HG03039 (cell line): ENCODE data around the gene SMG6.
"Not testable (repeated sequence)": the region's sequence is repeated elsewhere in the genome, so short reads cannot be mapped to it uniquely, and the experiment has no call there.

ENCODE experiments used
- ATAC-seq: cut with Tn5 transposase; IDR thresholded peaks from one replicate; pipeline ENCODE4 v1.9.1; 2021; ENCODE audit warnings: mild to moderate bottlenecking, moderate library complexity; ENCODE audit not compliant: unreplicated experiment

Gene SMG6

DNA sequence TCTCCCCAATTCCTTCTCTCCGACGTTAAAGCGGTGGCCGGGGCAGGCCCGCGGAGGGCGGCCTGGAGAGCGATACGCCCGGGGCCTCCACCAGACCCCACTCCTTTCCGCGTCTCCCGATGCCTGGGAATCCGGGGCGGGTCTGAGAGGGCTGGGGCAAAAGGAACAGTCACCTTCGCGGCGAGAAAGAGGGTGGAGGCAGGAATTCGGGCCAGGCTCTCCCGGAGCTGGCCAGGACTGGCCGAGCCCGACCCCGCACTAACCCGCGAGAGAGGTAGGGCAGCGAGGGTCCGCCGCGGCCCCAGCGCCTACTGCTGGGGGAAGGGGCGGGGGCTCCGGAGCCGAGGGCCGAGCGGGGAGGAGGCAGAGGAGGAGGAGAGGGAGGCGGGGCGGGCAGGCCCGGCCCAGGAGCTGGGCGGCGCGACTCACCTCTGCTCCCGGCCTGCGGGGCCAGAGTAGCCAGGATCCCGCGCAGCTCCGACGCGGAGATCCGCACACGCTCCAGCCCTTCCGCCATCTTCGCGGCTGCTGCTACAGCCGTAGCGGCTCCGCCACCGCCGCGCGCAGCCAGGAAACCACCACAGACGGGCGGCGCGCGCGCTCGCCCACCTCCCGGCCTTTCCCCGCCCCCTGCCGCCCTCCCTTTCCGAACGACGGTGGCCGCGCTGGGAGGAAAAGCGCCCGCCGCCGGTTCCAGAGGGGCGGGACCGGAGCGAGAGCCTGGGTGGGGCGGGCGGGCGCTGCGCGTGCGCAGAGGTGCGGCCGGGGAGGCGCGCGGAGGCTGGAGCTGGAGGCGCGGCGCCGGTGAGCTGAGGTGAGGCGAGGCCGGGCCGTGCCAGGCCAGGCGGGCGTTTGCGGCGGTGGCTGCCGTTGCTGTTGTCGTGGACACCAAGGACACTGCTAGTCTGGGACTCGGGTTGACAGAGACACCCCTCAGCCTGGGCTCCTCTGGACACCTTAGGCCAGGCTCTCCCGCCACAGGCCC lies at the start of gene SMG6, which contains the start of gene SRR:
Gene SMG6, minus strand, starts transcription at position 582 of the 985 bp plus-strand sequence. Its CDS starts 65 bp downstream, at position 517.
Gene SRR, plus strand, starts transcription at position 747 of the 985 bp plus-strand sequence. CDS start 11,611 bp downstream, outside the sequence.
- peak; percentile 75 for ATAC-seq

DNA sequence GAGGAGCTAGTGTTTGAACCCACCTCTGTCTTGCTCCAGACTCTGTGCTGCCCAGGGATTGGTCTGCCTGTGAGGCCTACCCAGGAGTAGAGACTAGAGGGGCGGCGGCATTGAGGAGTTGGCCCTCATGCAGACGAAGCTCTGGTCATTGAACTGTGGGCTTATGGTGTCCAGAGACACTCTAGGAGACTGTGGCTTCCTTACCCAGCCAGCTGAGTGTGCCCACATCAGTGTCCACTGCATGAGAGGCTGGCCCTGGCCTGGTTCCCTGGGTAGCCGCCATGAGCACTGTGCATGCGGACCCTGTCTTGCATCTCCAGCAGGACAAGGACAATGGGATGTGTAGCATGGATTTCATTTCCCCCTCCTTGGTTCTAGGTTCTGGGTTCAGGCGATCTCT lies 47.7 kb upstream of the SMG6 start:
- no peak for ATAC-seq

DNA sequence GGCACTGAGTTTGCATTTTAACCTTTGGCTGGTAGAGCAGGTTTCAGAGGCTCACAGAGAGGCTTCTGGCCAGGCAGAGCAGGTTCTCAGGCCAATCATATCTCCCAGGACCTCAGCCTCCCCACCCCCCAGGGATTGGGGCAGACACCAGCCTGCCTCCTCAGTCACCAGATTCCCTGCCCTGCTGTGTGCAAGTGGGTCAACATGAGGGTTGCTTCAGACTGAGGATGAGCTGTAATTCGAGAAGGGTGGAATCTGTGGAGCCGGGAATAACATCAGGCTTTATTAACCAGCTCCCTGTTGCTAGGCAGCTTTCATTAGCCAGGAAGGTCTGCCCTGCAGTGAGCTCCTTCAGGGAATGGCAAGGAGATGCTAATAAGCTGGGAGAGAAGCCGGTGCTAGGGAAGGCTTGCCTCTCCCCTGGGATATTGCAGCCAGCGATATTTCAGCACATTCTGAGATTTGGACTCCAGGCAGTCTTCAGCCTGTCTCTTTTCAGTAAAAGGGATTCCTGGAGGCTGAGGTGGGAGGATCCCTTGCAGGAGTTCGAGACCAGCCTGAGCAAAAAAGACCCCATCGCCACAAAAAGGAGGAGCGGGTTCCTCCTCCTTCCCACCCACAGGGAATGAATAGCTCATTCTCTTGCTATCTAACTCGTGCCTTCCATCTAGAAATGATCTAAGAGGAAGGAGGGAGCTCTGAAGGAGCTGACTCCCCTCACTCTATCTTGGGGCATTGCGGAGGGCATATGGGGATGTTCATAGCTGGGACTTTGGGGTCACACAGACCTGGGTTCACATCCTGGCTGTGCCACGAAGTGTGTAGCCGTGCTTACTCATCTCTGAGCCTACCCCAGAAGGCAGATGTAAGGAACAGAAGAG lies 44.5 kb upstream of the SMG6 start:
- ATAC-seq, result no peak

DNA sequence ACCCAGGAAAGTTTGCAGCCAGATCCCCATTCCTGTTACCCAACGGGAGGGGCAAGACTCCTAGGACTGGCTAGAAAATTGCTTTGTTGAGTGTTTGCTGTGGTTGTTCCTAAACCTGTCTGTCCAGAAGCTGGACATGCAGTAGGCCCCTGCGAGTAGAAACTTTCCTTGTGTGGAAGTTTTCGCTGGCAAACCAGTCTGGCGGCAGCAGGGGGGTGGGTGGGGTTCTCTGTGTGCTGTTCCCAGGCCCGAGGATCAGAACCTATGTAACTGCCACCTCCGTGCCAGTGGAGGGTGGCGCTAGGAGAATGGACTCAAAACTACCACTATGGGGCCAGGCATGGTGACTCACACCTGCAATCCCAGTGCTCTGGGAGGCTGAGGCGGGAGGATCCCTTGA lies 42.9 kb upstream of the SMG6 start:
- no peak for ATAC-seq

DNA sequence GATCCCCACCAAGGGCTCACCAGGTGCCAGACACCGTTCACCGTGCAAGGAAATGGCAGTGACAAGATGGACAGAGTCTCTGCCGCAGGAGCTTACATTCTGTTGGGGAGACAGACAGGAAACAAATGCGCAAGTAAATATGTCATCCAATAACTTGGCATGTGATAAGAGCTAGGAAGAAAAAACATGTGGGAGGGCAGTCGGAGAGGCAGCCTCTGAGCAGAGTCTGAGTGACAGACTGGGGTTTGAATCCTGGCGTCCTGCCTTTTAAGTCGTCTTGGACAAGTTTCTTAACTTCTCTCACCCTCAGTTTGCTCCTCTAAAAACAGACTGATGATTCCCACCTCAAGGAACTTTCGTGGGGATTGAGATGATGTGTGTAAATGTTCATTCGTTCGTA lies 40.9 kb upstream of the SMG6 start:
- ATAC-seq, result no peak

DNA sequence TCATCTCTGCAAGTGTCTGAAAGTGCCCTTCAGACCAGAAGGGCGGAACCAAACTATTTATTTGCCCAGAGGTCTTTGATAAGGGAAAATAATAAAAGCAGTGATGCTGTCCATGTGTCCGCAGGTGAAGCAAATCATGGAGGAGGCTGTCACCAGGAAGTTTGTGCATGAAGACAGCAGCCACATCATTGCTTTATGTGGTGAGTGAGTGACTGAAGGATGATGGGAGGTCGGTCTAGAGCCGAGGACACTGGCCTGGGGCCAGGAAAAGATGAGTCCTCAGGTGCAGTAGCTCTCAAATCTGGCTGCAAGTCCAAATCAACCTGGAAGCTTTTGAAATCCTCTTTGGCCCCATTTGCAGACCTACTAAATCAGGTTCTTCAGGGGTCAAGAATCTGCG lies 39.8 kb upstream of the SMG6 start:
- no peak for ATAC-seq

DNA sequence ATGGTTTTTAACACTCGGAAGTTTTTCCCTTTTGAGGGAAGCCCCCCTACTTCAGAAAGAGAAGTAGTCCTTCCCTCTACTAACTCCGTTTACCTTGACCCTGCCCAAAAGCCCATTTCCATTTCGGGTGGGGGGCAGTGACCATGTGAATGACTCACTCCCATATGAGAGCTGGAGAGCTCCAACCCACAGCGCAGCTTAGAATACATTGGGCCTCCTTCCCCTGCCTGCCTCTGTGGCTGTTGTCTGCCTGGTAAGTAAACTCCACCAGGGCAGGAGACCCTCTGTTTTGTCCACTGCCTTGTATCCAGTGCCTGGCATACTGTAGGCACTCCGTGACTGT lies 34.7 kb upstream of the SMG6 start:
- ATAC-seq, result no peak

DNA sequence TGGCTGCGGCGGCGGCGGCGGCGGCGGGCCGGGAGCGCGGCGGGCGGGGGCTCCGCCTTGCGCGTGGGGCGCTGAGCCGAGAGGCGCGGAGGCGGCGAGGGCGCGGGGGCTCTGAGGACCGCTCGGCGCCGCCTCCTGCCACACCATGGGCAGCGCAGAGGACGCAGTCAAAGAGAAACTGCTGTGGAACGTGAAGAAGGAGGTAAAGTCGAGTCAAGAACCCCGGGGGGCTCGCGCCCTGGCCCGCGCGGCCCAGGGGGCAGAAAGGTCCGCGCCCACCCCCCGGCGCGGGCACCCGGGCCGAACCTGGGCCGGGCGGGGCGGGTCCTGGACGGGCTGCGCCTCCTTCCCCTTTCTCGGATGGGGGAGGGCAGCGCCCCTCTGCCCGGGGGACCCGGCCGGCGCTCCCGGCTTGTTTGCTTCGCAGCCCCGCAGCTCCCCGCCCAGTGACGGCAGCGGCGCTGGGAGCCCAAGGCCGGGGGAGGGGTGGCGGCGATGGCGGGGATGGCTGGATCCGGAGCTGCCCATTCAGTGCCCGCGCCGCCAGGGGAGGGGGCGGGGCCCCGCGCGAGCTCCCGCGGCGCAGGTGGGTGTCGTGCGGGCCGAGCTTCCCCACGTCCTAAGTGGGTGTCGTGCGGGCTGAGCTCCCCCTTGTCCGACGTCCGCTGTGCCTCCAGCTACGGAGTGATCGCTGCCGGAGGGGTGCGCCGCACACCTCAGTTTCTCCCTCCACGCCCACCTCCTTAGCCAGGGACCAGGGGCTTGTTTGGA lies 34.1 kb upstream of the SMG6 start:
- ATAC-seq, result no peak

DNA sequence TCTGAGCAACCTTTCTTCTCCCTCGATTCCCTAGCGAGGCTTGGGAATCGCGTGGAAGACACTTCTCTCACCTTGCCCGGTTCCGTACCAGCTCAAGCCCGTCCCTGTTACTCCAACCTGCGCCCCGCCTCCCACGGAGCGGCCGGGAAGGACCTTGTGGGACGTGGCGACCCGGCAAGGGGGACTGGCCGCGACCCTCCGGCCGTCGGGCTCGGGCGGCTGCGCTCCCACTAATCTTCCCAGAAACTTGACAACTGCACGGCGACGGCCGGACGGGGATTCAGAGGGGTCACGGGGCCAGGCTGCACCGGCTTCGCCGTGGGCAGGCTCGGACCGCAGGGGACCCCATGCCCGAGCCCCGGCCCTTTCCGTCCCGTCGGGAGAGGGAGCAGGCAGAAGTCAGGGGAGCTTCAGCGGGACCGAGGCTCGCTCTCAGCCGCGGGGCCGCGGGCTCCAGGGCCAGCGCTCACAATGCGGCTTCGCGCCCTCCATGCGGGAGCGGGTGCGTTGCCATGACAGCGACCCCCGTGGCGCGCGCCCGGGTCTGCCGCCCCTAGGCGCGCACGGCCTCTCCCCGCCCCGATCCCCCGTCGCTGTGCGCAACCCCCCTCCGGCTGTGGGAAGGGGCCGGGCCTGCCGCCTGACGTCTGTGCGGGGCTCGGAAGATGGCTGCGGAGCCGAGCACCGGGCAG lies 33.4 kb upstream of the SMG6 start, which contains the start of gene SGSM2:
Gene SGSM2, plus strand, starts transcription at position 650 of the 692 bp plus-strand sequence. CDS start 188 bp downstream, outside the sequence.
- no peak for ATAC-seq

DNA sequence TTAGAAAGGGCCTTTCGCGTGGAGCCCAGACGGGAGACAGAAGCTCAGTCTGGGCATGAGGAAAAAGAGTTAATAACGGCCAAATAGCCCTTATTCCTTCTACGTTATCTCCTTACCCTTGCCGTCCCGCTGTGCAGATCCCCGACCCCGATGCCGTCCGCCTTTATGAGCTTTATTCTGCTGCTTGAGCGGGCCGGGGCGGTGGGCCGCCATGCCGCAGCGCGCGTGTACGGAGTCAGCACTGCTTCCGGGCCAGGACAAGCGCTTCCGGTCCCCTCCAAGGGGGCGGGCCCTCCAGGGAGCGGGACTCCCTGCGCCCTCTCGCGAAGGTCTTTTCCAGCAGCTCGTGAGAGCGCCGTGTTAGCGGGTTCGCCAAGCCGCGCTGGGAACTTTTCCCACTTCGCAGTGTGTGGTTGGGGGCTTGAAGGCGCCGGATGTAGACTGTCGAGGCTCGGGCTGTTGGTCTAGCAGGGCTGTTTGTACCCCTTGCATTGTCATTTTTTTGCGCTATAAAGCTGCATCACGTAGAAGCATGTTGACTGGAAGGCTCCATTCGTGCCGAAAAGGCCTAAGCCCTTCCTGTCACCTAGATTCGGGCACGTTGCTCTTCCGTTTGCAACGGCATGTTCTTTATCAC lies 32.7 kb upstream of the SMG6 start, which contains the start of gene TSR1:
Gene TSR1, minus strand, starts transcription at position 243 of the 637 bp plus-strand sequence. Its CDS starts 30 bp downstream, at position 213.
- ATAC-seq, result peak; percentile 77

DNA sequence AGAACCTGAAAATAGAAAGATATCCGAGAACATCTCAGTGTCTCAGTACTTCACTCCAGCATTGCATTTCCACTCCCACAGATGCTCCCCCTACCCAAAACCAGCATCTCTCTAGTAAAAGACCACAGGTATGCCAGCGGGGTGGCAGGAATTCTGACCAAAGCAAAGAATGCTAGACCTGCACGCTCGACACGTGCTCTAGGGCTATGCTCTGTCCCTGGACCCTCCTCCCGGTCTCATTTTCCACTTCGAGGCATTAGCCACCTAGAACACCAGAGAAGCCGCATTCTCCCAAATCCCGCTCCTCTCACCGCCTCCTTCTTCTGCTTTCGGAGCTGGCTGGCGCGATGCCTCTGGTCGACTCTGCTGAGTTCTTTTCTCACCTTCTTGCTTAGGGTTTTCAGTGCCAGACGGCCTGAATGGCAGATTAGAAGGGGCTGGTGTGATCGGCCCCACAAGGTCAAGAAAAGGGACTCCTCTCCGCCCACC lies 32.2 kb upstream of the SMG6 start:
- no peak for ATAC-seq

DNA sequence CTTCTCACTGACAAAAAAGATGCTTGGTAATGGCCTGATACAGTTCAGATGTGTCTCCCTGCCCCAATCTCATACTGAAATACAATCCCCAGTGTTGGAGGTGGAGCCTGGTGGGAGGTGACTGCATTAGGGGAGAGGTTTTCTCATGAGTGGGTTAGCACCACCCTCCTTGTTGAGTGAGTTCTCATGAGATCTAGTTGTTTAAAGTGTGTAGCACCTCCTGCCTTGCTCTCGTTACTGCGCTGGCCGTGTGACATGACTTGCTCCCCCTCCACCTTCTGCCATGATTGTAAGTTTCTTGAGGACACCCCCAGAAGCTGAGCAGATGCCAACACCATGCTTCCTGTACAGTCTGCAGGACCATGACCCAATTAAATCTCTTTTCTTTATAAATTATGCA lies 27.7 kb upstream of the SMG6 start:
- ATAC-seq, result no peak

DNA sequence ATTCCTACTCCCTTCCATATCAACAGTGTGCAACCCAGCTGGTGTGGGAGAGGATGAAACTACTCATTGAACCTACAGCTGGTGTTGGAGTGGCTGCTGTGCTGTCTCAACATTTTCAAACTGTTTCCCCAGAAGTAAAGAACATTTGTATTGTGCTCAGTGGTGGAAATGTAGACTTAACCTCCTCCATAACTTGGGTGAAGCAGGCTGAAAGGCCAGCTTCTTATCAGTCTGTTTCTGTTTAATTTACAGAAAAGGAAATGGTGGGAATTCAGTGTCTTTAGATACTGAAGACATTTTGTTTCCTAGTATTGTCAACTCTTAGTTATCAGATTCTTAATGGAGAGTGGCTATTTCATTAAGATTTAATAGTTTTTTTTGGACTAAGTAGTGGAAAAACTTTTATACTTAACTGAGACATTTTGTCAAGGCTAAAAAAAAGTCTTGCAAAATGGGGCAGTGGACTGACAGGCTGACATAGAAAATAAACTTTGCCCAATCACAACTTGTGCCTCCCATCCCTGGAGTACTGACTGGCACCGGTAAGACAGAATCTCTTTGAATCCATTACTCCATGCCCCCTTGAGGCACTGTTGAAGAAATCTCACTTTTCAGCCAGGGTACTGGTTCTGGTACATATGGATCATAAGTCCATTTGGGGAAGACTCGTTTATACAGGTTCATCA lies 20.2 kb upstream of the SMG6 start:
- no peak for ATAC-seq

DNA sequence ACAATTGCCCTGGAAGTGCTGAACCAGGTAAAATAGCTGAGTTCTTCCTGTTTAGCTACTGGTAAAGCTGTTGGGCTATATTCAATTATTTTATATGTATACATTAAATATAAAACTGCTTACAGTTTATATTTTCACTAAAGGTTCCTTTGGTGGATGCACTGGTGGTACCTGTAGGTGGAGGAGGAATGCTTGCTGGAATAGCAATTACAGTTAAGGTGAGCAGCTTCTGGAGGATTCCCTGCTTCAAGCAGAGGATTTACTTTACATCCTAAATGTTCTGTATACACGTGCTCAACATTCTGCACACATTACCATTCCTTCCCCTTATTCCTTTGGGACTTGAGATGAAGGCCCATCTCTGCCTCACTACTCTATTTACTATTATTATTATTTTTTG lies 17.8 kb upstream of the SMG6 start:
- no peak for ATAC-seq

DNA sequence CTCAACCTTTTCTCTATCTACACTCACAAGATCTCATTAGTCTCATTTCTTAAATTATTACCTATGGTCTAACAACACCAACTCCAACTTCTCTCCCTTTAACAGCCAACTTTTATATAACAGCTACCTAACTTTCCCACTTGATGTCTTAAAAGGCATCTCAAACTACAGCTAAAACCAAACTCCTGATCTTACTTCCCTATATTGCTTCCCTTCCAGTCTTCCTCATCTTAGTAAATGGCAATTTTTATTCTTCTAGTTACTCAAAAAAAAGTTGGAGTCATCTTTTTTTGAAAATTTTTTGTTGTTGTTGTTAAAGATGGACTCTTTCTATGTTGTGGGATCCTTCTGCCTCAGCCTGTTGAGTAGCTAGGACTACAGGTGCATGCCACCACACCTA lies 15.5 kb upstream of the SMG6 start:
- no peak for ATAC-seq

DNA sequence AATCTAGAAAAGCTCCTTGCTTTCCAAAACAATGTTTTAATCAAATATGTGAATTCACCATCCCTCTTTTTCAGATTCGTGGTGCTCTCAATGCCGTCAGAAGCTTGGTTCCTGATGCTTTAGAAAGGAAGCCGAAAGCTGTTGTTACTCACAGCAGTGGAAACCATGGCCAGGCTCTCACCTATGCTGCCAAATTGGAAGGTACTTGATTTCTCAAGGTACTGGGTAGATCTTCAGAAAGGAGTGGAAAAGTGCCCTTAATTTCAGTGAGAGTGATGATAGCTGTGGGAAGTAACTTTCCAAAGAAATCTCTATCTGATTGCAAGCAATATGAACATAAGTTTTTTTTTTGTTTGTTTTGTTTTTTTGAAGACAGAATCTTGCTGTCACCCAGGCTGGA lies 14.2 kb upstream of the SMG6 start:
- no peak for ATAC-seq

DNA sequence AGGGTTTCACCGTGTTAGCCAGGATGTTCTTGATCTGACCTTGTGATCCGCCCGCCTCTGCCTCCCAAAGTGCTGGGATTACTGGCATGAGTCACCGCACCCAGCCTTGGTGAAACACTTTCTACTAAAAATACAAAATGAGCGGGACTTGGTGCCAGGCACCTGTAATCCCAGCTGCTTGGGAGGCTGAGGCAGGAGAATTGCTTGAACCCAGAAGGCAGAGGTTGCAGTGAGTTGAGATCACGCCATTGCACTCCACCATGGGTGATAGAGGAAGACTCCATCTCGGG lies 13.3 kb upstream of the SMG6 start:
- ATAC-seq, result not testable (repeated sequence)

DNA sequence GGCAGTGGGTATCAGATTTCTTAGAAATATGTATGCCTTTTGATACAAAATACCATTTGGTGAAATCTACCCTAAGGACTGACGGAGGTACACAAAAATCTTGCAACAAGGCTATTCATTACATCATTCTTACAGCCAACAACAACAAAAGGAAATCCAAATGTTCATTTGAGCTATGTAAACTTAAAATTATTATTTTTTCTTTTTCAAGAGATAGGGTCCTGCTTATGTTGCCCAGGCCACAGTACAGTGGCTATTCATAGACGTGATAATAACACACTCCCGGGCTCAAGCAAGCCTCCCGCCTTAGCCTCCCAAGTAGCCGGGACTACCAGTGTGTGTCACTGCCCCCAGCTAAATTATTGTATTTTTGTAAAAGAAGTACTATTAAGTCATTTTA lies 9.2 kb upstream of the SMG6 start:
- no peak for ATAC-seq
